CD14-positive monocyte (primary cell): Measurements from ENCODE around the gene EIF4E. TPM values are rescaled to one million over a fixed set of nuclear protein-coding genes. Genes with fewer than 3 reads are reported as not detected.

ENCODE experiments used
- DNase-seq, 3 donors: peaks; one replicate each; pipeline ENCODE4 v3.0.0-alpha.2; 2011 to 2022
- H2AFZ ChIP-seq: 2 replicates; pipeline ENCODE4 v1.6.0; 2012; ENCODE audit warnings: mild to moderate bottlenecking, low read depth, low read length, inconsistent platforms; ENCODE audit not compliant: insufficient read depth, poor library complexity, severe bottlenecking
- H3K27ac ChIP-seq, 2 donors: 1 replicate in 1 of 2; 2 replicates in 1 of 2; pipeline ENCODE4 v1.5.1; 2012 to 2013; ENCODE audit warnings: low read length in 2 of 2, control low read depth in 1 of 2, inconsistent platforms in 1 of 2, low read depth in 1 of 2, mild to moderate bottlenecking in 1 of 2
- H3K27me3 ChIP-seq, 2 donors: one replicate each; pipeline versions ENCODE4 v1.6.0 to v1.6.1; 2011 to 2013; ENCODE audit warnings: low read length in 2 of 2; ENCODE audit not compliant: control insufficient read depth in 2 of 2, insufficient read depth in 2 of 2
- H3K36me3 ChIP-seq, 2 donors: replicated peaks in 1 of 2; 1 replicate in 1 of 2; 2 replicates in 1 of 2; pipeline versions ENCODE4 v1.5.1 to v1.6.1; 2012 to 2013; ENCODE audit warnings: low read length in 2 of 2, control low read depth in 1 of 2, inconsistent platforms in 1 of 2, mild to moderate bottlenecking in 1 of 2; ENCODE audit not compliant: insufficient read depth in 2 of 2, control insufficient read depth in 1 of 2
- H3K4me1 ChIP-seq, 2 donors: 1 replicate in 1 of 2; 2 replicates in 1 of 2; pipeline versions ENCODE4 v1.5.1 to v1.6.1; 2012 to 2013; ENCODE audit warnings: low read length in 2 of 2, control low read depth in 1 of 2, inconsistent platforms in 1 of 2, mild to moderate bottlenecking in 1 of 2, moderate library complexity in 1 of 2; ENCODE audit not compliant: insufficient read depth in 2 of 2, control insufficient read depth in 1 of 2
- H3K4me2 ChIP-seq: replicated peaks from 2 replicates; pipeline ENCODE3; 2012; ENCODE audit warnings: low read length, moderate library complexity, mild to moderate bottlenecking; ENCODE audit not compliant: poor library complexity, severe bottlenecking; ENCODE audit errors: extremely low read depth
- H3K4me3 ChIP-seq, 3 experiments: fragments of 200-600 bp in 1 of 3; sonication (generic) in 1 of 3; replicated peaks in 1 of 3; 1 replicate in 2 of 3; 2 replicates in 1 of 3; pipeline ENCODE4 v1.5.1; 2011 to 2013; ENCODE audit warnings: low read length in 3 of 3, mild to moderate bottlenecking in 3 of 3, control low read depth in 2 of 3, low read depth in 2 of 3, inconsistent platforms in 1 of 3, moderate library complexity in 1 of 3
- H3K79me2 ChIP-seq: 2 replicates; pipeline ENCODE4 v1.6.0; 2012; ENCODE audit warnings: mild to moderate bottlenecking, control low read depth, inconsistent platforms, low read length, moderate library complexity; ENCODE audit not compliant: insufficient read depth
- H3K9ac ChIP-seq: 2 replicates; pipeline ENCODE4 v1.6.0; 2017; ENCODE audit warnings: low read length, mild to moderate bottlenecking; ENCODE audit not compliant: insufficient read depth, poor library complexity, severe bottlenecking
- H3K9me3 ChIP-seq, 2 donors: replicated peaks in 1 of 2; 1 replicate in 1 of 2; 2 replicates in 1 of 2; pipeline versions ENCODE4 v1.5.1 to v1.6.1; 2012 to 2013; ENCODE audit warnings: low read length in 2 of 2, control low read depth in 1 of 2; ENCODE audit not compliant: control insufficient read depth in 1 of 2, insufficient read depth in 1 of 2
- H4K20me1 ChIP-seq: 2 replicates; pipeline ENCODE4 v1.6.0; 2012; ENCODE audit warnings: mild to moderate bottlenecking, low read length, control low read depth, moderate library complexity; ENCODE audit not compliant: insufficient read depth
- H3K27ac Mint-ChIP-seq, 7 donors: one replicate each; pipeline ENCODE4 v1.8.0; 2020; ENCODE audit warnings: mild to moderate bottlenecking in 7 of 7, mixed read lengths in 7 of 7, moderate library complexity in 6 of 7, inconsistent platforms in 2 of 7
- H3K27me3 Mint-ChIP-seq, 3 donors: one replicate each; pipeline ENCODE4 v1.8.0; 2021 to 2022; ENCODE audit warnings: low read depth in 3 of 3, mild to moderate bottlenecking in 3 of 3, mixed read lengths in 3 of 3, moderate library complexity in 3 of 3, inconsistent platforms in 1 of 3
- H3K36me3 Mint-ChIP-seq, 2 donors: one replicate each; pipeline ENCODE4 v1.8.0; 2020; ENCODE audit warnings: mixed read lengths in 2 of 2, inconsistent platforms in 1 of 2, mild to moderate bottlenecking in 1 of 2
- H3K4me1 Mint-ChIP-seq: one replicate; pipeline ENCODE4 v1.8.0; 2020; ENCODE audit warnings: mild to moderate bottlenecking, mixed read lengths
- H3K4me3 Mint-ChIP-seq, 2 donors: one replicate each; pipeline ENCODE4 v1.8.0; 2020; ENCODE audit warnings: mild to moderate bottlenecking in 2 of 2, mixed read lengths in 2 of 2, moderate library complexity in 1 of 2
- H3K9me3 Mint-ChIP-seq, 7 donors: one replicate each; pipeline ENCODE4 v1.8.0; 2020 to 2022; ENCODE audit warnings: mixed read lengths in 7 of 7, mild to moderate bottlenecking in 6 of 7, moderate library complexity in 6 of 7, inconsistent platforms in 2 of 7
- WGBS: methylation state at CpG from one replicate; pipeline ENCODE4 v1.1.5; 2013; ENCODE audit warnings: missing lambda C conversion rate; ENCODE audit not compliant: insufficient coverage; 5-methylcytosine and 5-hydroxymethylcytosine counted together
- intact Hi-C, 2 donors: fragments of 100-400 bp; cut with micrococcal nuclease; formaldehyde crosslinking; loops; one replicate each; pipeline versions ENCODE4 v1.15.0 to v1.15.1; 2023
- polyA plus RNA-seq, 3 donors: library from polyadenylated mRNA; depleted of rRNA in 1 of 3; unstranded in 2 of 3; stranded (reverse) in 1 of 3; fragments of 300-500 nt in 2 of 3; fragments of >200 nt in 1 of 3; fragmentation: Illumina TruSeq in 2 of 3; gene quantifications; 1 replicate in 2 of 3; 2 replicates in 1 of 3; pipeline ENCODE4 v1.2.3, GENCODE V29; 2012 to 2021
- TF ChIP-seq, protein P1 (sequence below): fragments of 200-600 bp; IDR thresholded peaks from one replicate; pipeline ENCODE4 v1.8.0; 2022; ENCODE audit warnings: antibody characterized with exemption, mild to moderate bottlenecking

The EIF4E gene
- polyA plus RNA-seq, 3 donors, result 25.0 to 50.8 (median 48.6) TPM

- Histone ChIP-seq H3K9ac (no peak overlapping the region), H3K36me3 (no peaks in the 10 kb centered on the region), H3K4me3 (no peak overlapping the region), H3K4me2 (no peak overlapping the region), H3K9me3 (no peaks in the 10 kb centered on the region), H3K4me1 (no peaks in the 10 kb centered on the region), H2AFZ (no peak overlapping the region), H4K20me1 (no peaks in the 10 kb centered on the region), H3K79me2 (no peaks in the 10 kb centered on the region), H3K27ac (no peak overlapping the region), H3K27me3 (no peaks in the 10 kb centered on the region)
- intact Hi-C loops, result no loop called here
- H3K4me3 Mint-ChIP-seq, result no peak overlapping the region
- H3K27ac Mint-ChIP-seq, result no peak overlapping the region
- H3K4me1 Mint-ChIP-seq, result no peaks in the 10 kb centered on the region
- H3K36me3 Mint-ChIP-seq, result no peaks in the 10 kb centered on the region
- H3K27me3 Mint-ChIP-seq, result peaks cover 0 to 2% (median 0%) of the 10 kb centered on the region in 3 donors
- no CpG with 5 or more reads among the region's 1 CpG for WGBS
- TF ChIP-seq, protein P1, sequence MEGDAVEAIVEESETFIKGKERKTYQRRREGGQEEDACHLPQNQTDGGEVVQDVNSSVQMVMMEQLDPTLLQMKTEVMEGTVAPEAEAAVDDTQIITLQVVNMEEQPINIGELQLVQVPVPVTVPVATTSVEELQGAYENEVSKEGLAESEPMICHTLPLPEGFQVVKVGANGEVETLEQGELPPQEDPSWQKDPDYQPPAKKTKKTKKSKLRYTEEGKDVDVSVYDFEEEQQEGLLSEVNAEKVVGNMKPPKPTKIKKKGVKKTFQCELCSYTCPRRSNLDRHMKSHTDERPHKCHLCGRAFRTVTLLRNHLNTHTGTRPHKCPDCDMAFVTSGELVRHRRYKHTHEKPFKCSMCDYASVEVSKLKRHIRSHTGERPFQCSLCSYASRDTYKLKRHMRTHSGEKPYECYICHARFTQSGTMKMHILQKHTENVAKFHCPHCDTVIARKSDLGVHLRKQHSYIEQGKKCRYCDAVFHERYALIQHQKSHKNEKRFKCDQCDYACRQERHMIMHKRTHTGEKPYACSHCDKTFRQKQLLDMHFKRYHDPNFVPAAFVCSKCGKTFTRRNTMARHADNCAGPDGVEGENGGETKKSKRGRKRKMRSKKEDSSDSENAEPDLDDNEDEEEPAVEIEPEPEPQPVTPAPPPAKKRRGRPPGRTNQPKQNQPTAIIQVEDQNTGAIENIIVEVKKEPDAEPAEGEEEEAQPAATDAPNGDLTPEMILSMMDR, result no peak
- peaks cover 0 to 3% (median 0%) of the 10 kb centered on the region in 7 donors for H3K9me3 Mint-ChIP-seq
- DNase-seq, result no peak
Measured at GRCh38 chr4:98867648-98868047, 61.3 kb downstream of the EIF4E start.

DNA sequence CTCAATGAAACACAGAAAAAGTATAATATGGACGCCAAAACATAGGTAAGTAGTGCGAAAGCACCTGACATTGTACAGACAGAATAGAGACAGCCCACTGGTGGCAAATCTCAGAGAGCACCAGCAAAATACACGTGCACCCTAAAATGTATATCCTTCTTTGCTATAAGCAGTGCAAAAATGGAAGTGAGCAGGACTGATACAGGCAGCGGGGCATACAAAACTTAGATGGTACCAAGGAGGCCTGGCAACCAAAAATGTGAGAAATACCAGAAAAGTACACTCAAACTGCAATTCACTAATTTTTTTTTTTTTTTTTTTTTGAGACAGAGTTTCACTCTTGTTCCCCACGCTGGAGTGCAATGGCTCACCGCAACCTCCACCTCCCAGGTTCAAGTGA lies 63.9 kb downstream of the EIF4E start:
- Histone ChIP-seq H3K4me2 (no peak overlapping the region), H3K36me3 (no peaks in the 10 kb centered on the region), H3K9me3 (no peaks in the 10 kb centered on the region), H3K4me1 (no peaks in the 10 kb centered on the region), H3K9ac (no peak overlapping the region), H3K27me3 (no peaks in the 10 kb centered on the region), H4K20me1 (no peaks in the 10 kb centered on the region), H3K4me3 (no peak overlapping the region), H3K79me2 (no peaks in the 10 kb centered on the region), H2AFZ (no peak overlapping the region), H3K27ac (no peak overlapping the region)
- 100% methylated on average over 3 of the region's 6 CpGs for WGBS
- DNase-seq, result no peak
- Mint-ChIP-seq H3K27ac (no peak overlapping the region), H3K36me3 (no peaks in the 10 kb centered on the region), H3K4me3 (no peak overlapping the region), H3K27me3 (peaks cover 0 to 2% (median 0%) of the 10 kb centered on the region in 3 donors), H3K9me3 (peaks cover 0 to 3% (median 0%) of the 10 kb centered on the region in 7 donors), H3K4me1 (no peaks in the 10 kb centered on the region)
- TF ChIP-seq, protein P1, result no peak
- intact Hi-C loops, result no loop called here
